Measurements from ENCODE around the gene CDH26.
A peak's percentile ranks its signal among the peaks of the same experiment; 100 is the strongest.

Gene CDH26

GRCh38 chr20:59987135-59987534, 28.9 kb downstream of the CDH26 start:
- DNase-seq: no peak

- DNase-seq: no peak
Observed at GRCh38 chr20:59988141-59988540, 29.9 kb downstream of the CDH26 start.

- no peak for DNase-seq
Observed at GRCh38 chr20:59992526-59993084, 34.4 kb downstream of the CDH26 start.

- DNase-seq: no peak
Observed at GRCh38 chr20:59993736-59994430, 35.7 kb downstream of the CDH26 start.

GRCh38 chr20:59994697-59995122, 36.5 kb downstream of the CDH26 start:
- peak; percentile 53 to 66 for DNase-seq

GRCh38 chr20:59996108-59996507, 37.9 kb downstream of the CDH26 start:
- DNase-seq: no peak

- DNase-seq: no peak
Observed at GRCh38 chr20:59997896-59998295, 39.7 kb downstream of the CDH26 start.

- no peak for DNase-seq
Observed at GRCh38 chr20:59999502-59999901, 41.3 kb downstream of the CDH26 start.

GRCh38 chr20:60000271-60001042, 42.2 kb downstream of the CDH26 start:
- DNase-seq: no peak

GRCh38 chr20:60001108-60001507, 42.9 kb downstream of the CDH26 start:
- DNase-seq: peak in 1 of 2 experiments; percentile 19

- no peak for DNase-seq
Observed at GRCh38 chr20:60003776-60004175, 45.6 kb downstream of the CDH26 start.

- no peak for DNase-seq
Observed at GRCh38 chr20:60006261-60006660, 48.0 kb downstream of the CDH26 start.

GRCh38 chr20:60007464-60007863, 49.2 kb downstream of the CDH26 start:
- DNase-seq: no peak

GRCh38 chr20:60008130-60008808, 50.0 kb downstream of the CDH26 start:
- DNase-seq: no peak

- no peak for DNase-seq
Observed at GRCh38 chr20:60009318-60009717, 51.1 kb downstream of the CDH26 start.

- peak; percentile 22 to 34 for DNase-seq
Observed at GRCh38 chr20:60009826-60010616, 51.8 kb downstream of the CDH26 start.

GRCh38 chr20:60010689-60011458, 52.7 kb downstream of the CDH26 start:
- DNase-seq: no peak

GRCh38 chr20:60011512-60012507, 53.6 kb downstream of the CDH26 start:
- peak; percentile 57 to 69 for DNase-seq

- no peak for DNase-seq
Observed at GRCh38 chr20:60013296-60014139, 55.3 kb downstream of the CDH26 start.
